Activated naive CD4-positive, alpha-beta T cell treated with anti-CD3 and anti-CD28 coated beads for 36 hours (primary cell): ENCODE measurements around the gene TBC1D22A. TPM values are rescaled to one million over a fixed set of nuclear protein-coding genes. Genes with fewer than 3 reads are reported as not detected.

Source experiments
- CTCF ChIA-PET: fragments of 350-600 bp; sonication (Branson Sonifier 250); formaldehyde crosslinking; loops from one replicate; lab custom pipeline; 2021; ENCODE audit warnings: antibody characterized with exemption; lab: Charles Lee
- DNase-seq: peaks from one replicate; pipeline ENCODE4 v3.0.0-alpha.2; 2020
- H3K27ac Mint-ChIP-seq: one replicate; pipeline ENCODE4 v1.8.0; 2021; ENCODE audit warnings: mild to moderate bottlenecking, mixed read lengths
- H3K27me3 Mint-ChIP-seq: one replicate; pipeline ENCODE4 v1.8.0; 2021; ENCODE audit warnings: low read depth, mixed read lengths
- H3K36me3 Mint-ChIP-seq: one replicate; pipeline ENCODE4 v1.8.0; 2021; ENCODE audit warnings: low read depth, mixed read lengths
- H3K4me1 Mint-ChIP-seq: one replicate; pipeline ENCODE4 v1.8.0; 2021; ENCODE audit warnings: low read depth, mixed read lengths
- H3K4me3 Mint-ChIP-seq: one replicate; pipeline ENCODE4 v1.8.0; 2021; ENCODE audit warnings: mild to moderate bottlenecking, moderate library complexity, mixed read lengths
- H3K9me3 Mint-ChIP-seq: one replicate; pipeline ENCODE4 v1.8.0; 2021; ENCODE audit warnings: mixed read lengths
- intact Hi-C: fragments of 100-400 bp; cut with micrococcal nuclease; formaldehyde crosslinking; loops from one replicate; pipeline ENCODE4 v1.15.1; 2023
- total RNA-seq, 2 experiments: library from RNA; stranded (reverse); gene quantifications; one replicate each; pipeline ENCODE4 v1.2.3, GENCODE V29; 2021

The TBC1D22A gene
- total RNA-seq, 2 experiments from 2014 or later = 20.1 to 21.4 TPM

- no peak overlapping the region for H3K4me3 Mint-ChIP-seq
- CTCF ChIA-PET = no interaction called here
- H3K9me3 Mint-ChIP-seq = no peaks in the 10 kb centered on the region
- H3K27me3 Mint-ChIP-seq = no peaks in the 10 kb centered on the region
- intact Hi-C loops = no loop called here
- no peak for DNase-seq
- no peaks in the 10 kb centered on the region for H3K36me3 Mint-ChIP-seq
- H3K27ac Mint-ChIP-seq = no peak overlapping the region
- no peaks in the 10 kb centered on the region for H3K4me1 Mint-ChIP-seq
These were observed 436.4 kb downstream of the TBC1D22A start for GRCh38 chr22:47198801-47199251.

DNA sequence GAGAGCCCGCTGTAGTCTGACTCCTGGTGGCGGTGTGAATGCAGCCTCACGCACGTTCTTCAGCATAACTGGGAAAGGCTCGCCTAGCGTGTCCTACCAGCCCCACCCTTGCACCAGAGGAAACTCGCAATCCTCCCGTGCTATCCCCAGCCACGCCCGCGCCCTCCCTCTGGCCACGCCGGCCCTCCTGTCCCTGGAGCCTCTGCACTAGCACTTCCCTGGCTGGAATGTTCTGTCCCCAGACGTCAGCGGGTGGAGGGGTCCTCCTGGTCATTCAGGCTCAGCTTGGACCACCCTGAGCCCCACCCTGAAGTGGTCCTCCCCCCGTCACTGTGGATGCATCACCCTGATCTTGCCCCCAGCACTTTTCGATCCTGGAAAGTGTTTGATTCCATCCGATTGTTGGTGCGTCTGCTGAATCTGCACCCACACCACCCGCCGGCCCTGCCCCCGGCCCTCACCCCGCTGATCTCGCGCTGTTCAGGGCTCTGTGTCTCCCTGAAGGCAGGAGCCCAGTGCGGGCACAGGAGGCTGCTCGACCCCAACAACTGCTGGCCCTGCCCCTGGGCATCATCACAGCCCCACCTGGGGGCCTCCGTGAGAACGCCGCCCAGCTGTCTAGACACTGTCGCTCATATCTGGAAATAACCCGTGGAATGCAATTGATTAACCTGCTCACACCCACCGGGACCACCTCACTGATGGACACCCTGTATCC is 437.0 kb downstream of the TBC1D22A start:
- Mint-ChIP-seq H3K9me3 (no peaks in the 10 kb centered on the region), H3K27ac (no peak overlapping the region), H3K27me3 (no peaks in the 10 kb centered on the region), H3K4me1 (no peaks in the 10 kb centered on the region), H3K4me3 (no peak overlapping the region), H3K36me3 (no peaks in the 10 kb centered on the region)
- DNase-seq = no peak
- intact Hi-C loops = no loop called here
- CTCF ChIA-PET = no interaction called here

DNA sequence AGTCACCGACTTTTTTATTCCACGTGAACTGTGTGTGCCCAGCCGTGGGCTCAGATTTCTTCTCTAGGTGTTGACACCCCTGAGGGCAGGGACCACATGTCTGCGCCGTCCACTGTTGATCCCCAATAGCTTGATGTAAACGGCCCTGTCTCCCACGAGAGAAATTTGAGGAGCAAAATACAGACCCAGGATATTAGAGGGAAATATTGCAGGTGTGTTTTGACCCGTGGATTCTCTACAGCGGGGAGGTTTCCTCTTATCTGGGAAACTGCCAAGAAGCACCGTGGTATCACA is 437.5 kb downstream of the TBC1D22A start:
- Mint-ChIP-seq H3K4me1 (no peaks in the 10 kb centered on the region), H3K27ac (no peak overlapping the region), H3K27me3 (no peaks in the 10 kb centered on the region), H3K4me3 (no peak overlapping the region), H3K36me3 (no peaks in the 10 kb centered on the region), H3K9me3 (no peaks in the 10 kb centered on the region)
- CTCF ChIA-PET = no interaction called here
- intact Hi-C loops = no loop called here
- DNase-seq = no peak

DNA sequence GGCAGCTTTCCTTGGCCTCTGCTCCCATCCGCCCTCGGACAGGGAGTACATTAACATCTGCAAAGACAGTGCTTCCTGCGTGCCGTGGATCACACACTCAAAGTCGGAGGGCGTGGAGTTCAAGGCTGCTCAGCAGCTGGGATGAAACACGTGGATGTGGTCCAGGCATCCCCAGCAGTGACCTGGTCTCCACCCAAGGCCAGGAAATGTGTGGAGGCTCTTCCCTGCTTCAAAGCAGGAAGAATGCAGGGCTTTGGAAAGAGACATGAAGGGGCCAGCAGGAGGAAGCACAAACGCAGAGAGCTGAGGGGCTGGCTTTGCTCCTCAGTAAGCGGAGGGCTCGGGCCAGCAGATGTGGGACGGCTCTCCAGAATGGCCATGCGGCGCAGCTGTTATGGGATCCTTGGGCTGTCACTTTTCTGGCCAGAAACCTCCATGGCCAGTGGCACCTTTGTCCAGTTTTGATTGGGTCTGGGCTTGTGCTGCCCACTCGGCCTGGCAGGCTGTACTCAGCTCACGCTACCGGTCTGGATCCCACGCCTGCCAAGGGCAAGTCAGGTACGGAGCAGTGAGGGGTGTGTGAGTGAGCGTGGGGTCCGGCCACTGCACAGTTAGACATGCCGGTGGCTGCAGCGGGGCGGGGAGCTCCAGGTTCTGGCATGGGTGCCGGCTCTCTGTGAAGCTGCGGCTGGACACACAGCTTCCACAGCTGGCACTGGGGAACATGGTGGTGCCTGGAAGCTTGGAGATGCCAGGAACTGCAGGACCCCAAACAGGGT is 438.0 kb downstream of the TBC1D22A start:
- Mint-ChIP-seq H3K4me3 (no peak overlapping the region), H3K27ac (no peak overlapping the region), H3K4me1 (no peaks in the 10 kb centered on the region), H3K27me3 (no peaks in the 10 kb centered on the region), H3K36me3 (no peaks in the 10 kb centered on the region), H3K9me3 (no peaks in the 10 kb centered on the region)
- CTCF ChIA-PET = no interaction called here
- no peak for DNase-seq
- intact Hi-C loops = no loop called here

DNA sequence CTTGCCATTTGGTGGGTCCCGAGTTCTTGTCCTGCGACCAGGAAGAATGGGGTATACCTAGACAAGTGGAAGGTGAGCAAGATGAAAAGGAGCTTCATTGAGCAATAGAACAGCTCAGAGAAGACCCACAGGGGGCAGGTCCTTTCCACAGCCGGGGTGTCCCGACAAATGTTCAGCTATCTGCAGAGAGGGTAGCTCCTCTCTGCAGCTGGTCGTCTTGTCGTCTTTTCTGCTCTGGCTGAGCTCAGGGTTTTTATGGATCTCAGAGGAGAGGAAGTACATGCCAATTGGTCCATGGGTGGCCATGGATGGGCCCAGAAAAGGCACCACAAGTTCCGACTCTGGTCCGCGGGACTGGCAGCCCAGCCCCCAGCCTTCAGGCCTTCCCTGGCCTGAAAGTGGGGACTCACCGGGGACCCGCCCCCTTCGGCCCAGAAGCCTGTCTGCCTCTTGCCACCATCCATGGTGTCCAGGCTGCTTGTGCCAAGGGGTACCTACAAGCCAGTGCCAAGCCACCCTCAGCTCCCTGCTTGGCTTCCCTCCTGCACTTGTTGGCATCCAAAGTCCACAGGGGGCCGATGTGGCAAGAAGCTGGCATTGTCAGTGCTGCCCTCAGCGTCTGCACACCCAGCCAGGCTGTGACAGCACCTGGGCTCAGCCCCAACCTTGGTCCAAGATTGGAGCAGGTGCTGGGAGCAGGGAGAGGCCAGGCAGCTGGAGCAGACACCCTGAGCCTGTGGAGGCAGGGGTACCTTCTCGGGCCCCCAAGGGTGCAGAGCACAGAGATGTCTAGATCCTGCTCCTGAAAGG is 438.9 kb downstream of the TBC1D22A start:
- Mint-ChIP-seq H3K4me3 (no peak overlapping the region), H3K9me3 (no peaks in the 10 kb centered on the region), H3K36me3 (no peaks in the 10 kb centered on the region), H3K27me3 (no peaks in the 10 kb centered on the region), H3K27ac (no peak overlapping the region), H3K4me1 (no peaks in the 10 kb centered on the region)
- CTCF ChIA-PET = no interaction called here
- intact Hi-C loops = no loop called here
- no peak for DNase-seq

GRCh38 chr22:47201996-47202818 is 439.8 kb downstream of the TBC1D22A start:
- H3K36me3 Mint-ChIP-seq = no peaks in the 10 kb centered on the region
- no peak overlapping the region for H3K4me3 Mint-ChIP-seq
- no peaks in the 10 kb centered on the region for H3K27me3 Mint-ChIP-seq
- no peaks in the 10 kb centered on the region for H3K9me3 Mint-ChIP-seq
- intact Hi-C loops = no loop called here
- CTCF ChIA-PET = no interaction called here
- DNase-seq = no peak
- H3K4me1 Mint-ChIP-seq = no peaks in the 10 kb centered on the region
- no peak overlapping the region for H3K27ac Mint-ChIP-seq

DNA sequence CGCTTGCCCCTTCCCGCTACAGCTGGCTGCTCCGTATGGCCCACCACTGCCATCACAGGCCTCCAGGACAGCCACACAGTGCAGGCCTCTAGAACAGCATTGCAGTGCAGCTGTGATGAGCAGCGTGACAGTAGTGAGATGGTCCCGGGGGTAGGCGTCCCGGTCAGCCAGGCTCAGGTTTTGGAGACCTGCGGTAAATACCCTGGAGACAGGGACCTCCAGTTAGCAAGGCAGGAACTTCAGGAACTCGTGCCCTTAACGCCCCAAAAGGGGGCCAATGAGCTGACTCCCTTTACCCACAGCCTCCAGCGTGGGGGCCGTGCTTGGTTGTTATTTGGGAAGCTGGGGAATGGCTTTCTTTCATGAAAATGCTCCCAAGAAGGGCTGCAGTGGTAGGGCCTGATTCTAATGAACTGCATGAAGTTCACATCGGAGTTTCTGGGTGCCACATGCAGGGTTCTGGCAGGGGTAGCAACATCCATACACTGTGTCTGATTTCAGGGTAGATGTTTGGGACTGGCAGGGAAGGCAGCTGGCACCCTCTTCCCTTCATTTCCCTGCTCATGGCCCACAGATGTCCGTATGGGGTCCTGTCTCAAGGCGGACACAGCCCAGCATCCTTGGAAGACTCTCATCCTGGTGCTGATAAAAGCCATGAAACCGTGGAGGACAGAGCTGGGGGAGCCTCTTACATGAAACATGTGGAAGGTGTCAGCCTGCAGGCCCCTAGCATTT is 440.5 kb downstream of the TBC1D22A start:
- Mint-ChIP-seq H3K4me3 (no peak overlapping the region), H3K27me3 (no peaks in the 10 kb centered on the region), H3K27ac (no peak overlapping the region), H3K9me3 (no peaks in the 10 kb centered on the region), H3K4me1 (no peaks in the 10 kb centered on the region), H3K36me3 (no peaks in the 10 kb centered on the region)
- no peak for DNase-seq
- intact Hi-C loops = no loop called here
- CTCF ChIA-PET = no interaction called here

- H3K4me1 Mint-ChIP-seq = no peaks in the 10 kb centered on the region
- no peaks in the 10 kb centered on the region for H3K27me3 Mint-ChIP-seq
- no peak overlapping the region for H3K4me3 Mint-ChIP-seq
- no peaks in the 10 kb centered on the region for H3K36me3 Mint-ChIP-seq
- no peak overlapping the region for H3K27ac Mint-ChIP-seq
- H3K9me3 Mint-ChIP-seq = no peaks in the 10 kb centered on the region
- intact Hi-C loops = no loop called here
- DNase-seq = no peak
- CTCF ChIA-PET = no interaction called here
These were observed 441.1 kb downstream of the TBC1D22A start for GRCh38 chr22:47203554-47203991.

DNA sequence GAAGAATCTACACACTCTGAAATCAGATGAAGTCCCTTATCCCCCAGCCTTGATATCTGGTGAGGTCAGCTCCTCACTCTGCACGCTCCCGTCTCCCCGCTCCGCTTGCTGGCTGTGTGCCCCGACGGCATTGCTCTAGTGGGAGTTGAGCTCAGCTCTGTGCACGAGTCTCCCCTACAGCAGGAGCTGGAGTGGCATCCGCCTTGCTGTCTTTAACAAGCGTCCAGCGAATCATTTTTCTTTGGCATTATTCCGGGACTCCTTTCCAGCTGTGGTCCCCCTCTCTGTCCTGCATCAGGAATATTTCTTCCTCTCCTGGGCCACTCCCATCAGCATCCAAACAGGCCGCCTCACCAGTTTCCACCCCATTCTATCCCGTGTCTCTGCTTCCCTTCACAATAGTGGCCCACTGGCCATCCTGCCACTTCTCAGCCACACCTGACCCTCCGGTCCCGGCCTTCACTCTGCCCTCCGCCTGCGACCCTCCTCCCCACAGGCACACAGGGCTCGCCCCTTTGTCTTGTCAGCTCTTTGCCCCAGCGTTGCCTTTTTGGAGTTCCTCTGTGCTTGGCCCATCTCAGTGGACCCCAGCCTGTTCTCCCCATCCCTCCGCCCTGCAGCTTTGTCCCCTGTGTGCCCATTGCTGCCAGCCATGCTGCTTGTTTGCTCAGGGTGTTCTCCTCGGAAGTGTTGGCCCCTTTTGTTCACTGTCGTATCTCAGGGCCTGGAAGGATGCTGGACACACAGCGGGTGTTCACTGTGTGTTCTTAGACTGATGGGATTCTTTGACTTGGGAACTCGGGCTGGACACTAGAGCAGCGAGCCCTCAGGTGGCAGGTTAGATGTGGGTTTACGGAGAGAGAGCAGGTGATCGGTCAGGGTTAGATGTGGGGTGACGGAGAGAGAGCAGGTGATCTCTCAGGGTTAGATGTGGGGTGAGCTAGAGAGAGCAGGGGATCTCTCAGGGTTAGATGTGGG is 441.8 kb downstream of the TBC1D22A start:
- no peaks in the 10 kb centered on the region for H3K27me3 Mint-ChIP-seq
- no peaks in the 10 kb centered on the region for H3K36me3 Mint-ChIP-seq
- peak overlapping the region; percentile 11 for H3K27ac Mint-ChIP-seq
- DNase-seq = no peak
- H3K4me3 Mint-ChIP-seq = no peak overlapping the region
- CTCF ChIA-PET = no interaction called here
- no peaks in the 10 kb centered on the region for H3K4me1 Mint-ChIP-seq
- no peaks in the 10 kb centered on the region for H3K9me3 Mint-ChIP-seq
- intact Hi-C loops = no loop called here

DNA sequence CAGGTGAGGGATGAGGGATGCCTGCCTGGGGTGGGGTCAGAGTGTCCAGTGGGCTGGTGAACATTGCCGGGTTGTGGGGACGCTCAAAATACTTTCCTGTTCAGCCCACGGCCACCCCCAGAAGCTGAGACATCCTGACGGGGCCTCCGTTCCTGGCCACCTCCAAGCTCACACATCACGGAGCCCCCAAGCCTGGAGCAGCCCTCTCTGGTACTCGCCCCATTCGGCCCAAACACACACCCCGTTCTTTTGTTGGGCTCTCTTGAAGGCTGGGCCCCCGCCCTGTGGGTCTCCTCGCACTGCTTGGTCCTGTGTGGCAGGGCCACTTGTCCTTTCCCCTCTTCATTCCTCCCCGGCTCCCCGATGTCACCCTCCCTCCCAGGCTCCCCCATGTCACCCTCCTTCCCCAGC is 442.6 kb downstream of the TBC1D22A start:
- DNase-seq = no peak

GRCh38 chr22:47205554-47205953 is 443.1 kb downstream of the TBC1D22A start:
- Mint-ChIP-seq H3K36me3 (no peaks in the 10 kb centered on the region), H3K4me3 (no peak overlapping the region), H3K27ac (no peak overlapping the region), H3K27me3 (no peaks in the 10 kb centered on the region), H3K4me1 (no peaks in the 10 kb centered on the region), H3K9me3 (no peaks in the 10 kb centered on the region)
- DNase-seq = no peak
- intact Hi-C loops = no loop called here
- CTCF ChIA-PET = no interaction called here

More for the DNA sequence above, 442.6 kb downstream of the TBC1D22A start:
- Mint-ChIP-seq H3K4me1 (no peaks in the 10 kb centered on the region), H3K4me3 (no peak overlapping the region), H3K27ac (no peak overlapping the region), H3K27me3 (no peaks in the 10 kb centered on the region), H3K9me3 (no peaks in the 10 kb centered on the region), H3K36me3 (no peaks in the 10 kb centered on the region)
- CTCF ChIA-PET = no interaction called here
- intact Hi-C loops = no loop called here
